Measurements from ENCODE around the gene CPNE4.

The CPNE4 gene

DNA sequence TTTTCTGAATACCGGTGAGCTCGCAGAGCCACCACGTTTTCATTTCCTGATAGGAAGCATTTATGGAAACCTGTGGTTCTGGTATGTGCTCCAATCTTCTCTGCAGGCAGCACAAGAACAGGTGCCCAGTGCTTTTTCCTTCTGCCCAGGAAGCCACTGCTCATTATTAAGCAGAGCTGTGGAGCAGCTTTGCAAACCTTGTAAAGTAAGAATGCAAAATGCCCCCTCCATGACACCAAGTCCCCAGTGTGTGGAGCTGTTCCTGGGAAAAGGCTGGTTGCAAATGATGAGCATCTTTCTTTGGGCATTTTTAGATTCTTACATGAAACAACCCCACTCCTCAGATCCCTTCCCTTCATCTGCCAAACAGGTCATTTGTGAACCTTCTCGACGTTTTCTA is 466.4 kb downstream of the CPNE4 start:
- no peak for DNase-seq

DNA sequence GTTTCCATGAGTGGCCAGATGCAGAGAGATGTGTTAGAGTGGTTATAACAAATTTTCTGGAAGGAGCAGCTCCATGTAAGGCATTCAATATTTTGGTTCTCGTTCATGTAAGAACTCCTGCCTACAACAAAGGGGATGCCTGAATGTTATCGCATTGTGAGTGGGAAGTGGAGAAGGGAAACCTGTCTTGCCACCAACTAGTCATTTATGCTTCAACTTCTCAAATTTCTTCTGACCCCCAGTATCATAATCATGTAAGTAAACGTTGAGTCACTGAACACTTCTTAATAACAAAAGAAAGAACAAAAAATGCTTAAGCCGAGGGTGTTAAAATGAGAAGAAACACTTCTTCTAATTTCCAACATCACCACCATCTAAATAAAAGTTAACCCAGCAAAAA is 470.0 kb downstream of the CPNE4 start:
- no peak for DNase-seq

DNA sequence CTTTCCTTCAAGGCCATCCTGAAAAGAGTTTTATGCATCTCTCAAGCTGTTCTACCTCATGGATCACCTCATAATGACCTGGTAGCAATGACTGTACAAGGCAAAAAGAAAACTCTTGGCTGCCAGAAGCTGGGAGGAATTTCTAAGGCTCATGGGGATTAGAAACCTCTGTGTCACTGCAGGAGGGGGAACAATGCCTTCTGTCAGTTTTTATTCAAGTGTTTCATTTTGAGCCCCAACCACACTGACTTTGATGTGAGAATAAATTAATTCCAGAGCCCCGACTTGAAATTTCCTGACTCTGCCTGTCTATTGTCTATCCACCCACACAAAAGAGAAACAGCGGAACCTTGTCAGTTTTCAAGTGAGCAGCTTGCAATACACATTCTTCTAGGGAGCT is 473.3 kb downstream of the CPNE4 start:
- no peak for DNase-seq

GRCh38 chr3:131560795-131561194 is 474.0 kb downstream of the CPNE4 start:
- no peak for DNase-seq

- DNase-seq: no peak
Measured at GRCh38 chr3:131555456-131555855, 479.4 kb downstream of the CPNE4 start.

GRCh38 chr3:131553495-131554247 is 481.1 kb downstream of the CPNE4 start:
- no peak for DNase-seq

DNA sequence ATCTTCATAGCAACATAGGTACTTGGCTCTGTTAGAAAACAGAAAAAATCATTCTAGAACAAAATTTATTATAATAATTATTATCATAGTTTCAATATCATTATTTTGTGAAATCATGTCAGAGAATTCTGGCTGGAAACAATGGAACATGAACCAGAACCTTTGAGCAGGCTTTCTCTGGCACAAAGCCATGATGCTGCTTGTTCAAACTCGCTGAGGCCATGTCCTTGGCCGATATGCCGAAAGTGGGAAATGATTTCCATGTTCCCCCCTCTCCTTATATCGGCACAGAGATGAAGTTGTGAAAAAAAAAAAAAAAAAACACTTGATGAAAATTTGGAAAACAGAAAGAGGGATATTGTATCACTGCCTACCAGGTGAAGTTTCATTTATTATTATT is 483.1 kb downstream of the CPNE4 start:
- no peak for DNase-seq

GRCh38 chr3:131550562-131551465 is 484.0 kb downstream of the CPNE4 start:
- no peak for DNase-seq

DNA sequence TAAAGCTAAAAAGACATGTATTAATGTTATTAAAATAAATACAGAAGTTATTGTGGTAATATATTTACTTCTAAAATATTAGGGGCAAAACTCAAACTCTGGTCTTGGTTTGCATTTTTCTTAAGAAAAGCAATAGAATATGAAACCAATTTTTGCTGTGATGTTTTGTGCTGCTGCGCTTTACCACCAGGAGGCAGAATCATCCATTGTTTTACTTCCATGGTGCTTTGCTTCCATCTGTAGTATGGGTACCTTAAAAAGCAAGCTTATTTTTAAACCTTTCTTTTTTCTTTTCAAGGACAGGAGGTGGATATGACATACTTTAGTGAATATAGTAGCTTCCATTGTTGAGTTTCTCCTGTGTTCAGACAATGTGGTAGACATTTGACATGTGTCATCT is 485.5 kb downstream of the CPNE4 start:
- no peak for DNase-seq

- no peak for DNase-seq
Measured at GRCh38 chr3:131547585-131547984, 487.2 kb downstream of the CPNE4 start.

DNA sequence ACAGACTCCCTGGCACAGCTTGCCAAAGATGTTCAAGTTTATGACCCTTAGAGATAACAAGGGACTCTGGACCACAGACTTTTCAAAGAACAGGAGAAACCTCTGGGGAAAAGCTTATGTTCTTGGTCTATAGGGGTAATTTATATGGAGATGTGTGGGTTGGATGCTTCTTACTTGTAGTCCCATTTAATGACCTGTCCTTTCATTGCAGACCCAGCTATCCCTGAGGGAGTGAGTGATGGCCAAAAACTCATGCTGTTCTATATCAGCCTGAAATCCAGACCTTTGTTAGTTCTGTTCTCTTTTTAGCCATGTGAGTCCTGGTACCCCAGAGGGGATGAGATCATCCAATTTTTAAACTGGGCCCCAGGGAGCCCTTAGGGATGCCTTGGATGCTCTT is 488.4 kb downstream of the CPNE4 start:
- DNase-seq: no peak

- DNase-seq: no peak
Measured at GRCh38 chr3:131544557-131544956, 490.3 kb downstream of the CPNE4 start.

GRCh38 chr3:131543714-131544113 is 491.1 kb downstream of the CPNE4 start:
- DNase-seq: no peak

DNA sequence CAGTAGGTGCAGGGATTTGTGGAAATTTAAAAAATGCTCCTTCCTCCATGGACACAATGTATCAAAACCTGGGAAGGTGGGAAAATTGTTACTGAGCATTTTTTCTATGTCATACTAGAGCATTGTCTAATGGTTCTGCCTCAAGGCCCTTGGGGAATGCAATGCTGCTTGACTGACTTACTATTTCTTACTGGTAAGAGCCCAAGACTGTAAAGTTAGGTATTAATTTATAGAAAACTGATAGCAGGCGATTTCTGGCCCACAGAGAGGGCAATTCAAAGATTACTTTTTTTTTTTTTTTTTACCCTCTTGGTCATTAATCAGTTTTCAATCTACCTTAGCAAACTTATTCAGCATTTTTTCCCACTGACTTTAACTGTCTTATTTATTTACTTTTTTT is 493.5 kb downstream of the CPNE4 start:
- DNase-seq: no peak

DNA sequence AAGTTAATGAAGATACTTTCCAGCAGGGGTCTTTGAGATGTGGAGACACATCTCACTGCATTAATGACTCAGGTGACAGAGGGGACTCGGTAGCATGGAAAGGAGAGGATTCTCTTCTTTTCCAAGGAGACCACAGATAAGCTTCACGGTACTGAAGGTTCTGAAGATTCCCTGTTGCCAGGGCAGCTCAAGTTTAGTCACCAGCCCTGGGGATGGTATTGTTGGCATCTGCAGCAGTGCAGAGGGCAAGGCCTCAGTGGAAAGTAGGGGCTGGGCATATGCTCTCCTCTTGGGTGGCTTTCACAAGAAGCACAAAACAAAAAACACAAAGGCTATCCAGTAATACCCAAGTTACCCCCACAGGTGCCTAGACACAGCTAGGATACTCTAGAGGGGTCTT is 494.0 kb downstream of the CPNE4 start:
- no peak for DNase-seq

GRCh38 chr3:131540143-131540542 is 494.7 kb downstream of the CPNE4 start:
- DNase-seq: no peak

DNA sequence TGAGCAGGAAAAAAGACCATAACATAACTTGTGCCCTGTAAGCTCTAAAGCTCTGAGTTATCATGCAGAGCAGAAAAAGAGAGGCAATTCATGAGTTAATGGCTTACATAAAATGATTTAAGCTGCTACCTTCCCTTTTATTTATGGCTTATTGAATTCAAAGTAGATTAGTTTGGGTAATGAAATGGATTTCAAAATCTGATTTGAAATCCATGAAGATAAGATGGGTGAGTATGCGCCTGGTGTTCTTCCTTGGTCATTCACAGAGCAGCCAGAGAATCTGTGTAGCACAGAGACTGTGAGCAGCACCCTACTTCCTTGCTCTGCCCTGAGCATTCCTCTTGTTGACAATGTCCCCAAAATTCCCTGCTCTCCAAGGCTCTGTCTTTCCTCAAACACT is 495.8 kb downstream of the CPNE4 start:
- no peak for DNase-seq

GRCh38 chr3:131537531-131537930 is 497.3 kb downstream of the CPNE4 start:
- no peak for DNase-seq

DNA sequence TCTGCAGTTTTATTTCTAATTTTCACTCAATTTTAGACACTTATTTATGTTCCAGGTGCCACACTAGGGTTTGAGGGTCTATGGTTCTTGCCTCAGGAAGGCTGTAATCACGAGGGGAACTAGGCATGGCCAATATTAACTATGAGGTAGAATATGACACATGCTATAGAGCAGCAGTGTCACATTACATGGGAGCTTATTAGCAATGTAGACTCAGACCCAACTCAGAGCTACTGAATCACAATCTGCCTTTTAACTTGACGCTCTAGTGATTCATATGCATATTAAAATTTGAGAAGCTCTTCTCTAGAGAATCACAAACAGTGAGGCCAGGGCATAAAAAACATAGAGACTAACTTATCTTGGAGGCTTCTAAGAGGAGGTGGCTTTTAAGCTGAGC is 499.2 kb downstream of the CPNE4 start:
- no peak for DNase-seq

GRCh38 chr3:131535131-131535530 is 499.7 kb downstream of the CPNE4 start:
- no peak for DNase-seq

GRCh38 chr3:131532645-131533044 is 502.2 kb downstream of the CPNE4 start:
- DNase-seq: no peak

DNA sequence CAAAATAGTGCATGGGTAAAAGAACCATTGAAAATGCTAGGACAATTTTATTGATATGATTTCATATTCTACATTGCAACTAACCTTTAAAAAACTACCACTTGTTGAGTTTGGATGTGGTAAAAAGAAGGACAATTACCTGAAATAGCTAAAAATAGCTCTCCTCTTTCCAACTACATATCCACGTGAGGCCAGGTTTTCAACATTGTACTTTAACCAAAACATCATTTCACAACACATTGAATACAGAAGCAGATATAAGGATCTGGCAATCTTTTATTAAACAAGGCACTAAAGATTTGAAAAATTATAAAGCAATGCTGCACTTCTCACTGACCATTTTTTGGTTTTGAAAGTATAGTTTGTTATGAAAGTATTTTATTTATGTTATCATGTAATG is 504.0 kb downstream of the CPNE4 start:
- DNase-seq: no peak

DNA sequence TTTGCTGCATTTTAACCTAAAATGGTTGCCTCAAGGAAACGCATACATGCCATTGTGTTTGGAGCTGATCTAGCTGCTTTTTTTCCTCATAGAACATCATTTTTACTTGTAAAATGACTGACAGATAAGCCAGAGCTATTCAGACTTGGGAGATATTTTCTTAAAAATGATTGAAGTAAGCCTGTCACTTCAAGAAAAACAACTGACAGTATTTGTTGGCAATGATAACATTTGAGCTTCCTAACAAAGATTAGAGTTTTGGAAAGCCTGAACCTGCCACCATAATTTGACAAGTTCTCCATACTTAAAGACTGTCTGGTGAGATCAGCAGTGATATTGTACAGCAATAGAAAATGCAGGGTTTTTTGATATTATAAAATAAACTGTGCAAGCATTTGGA is 504.4 kb downstream of the CPNE4 start:
- DNase-seq: no peak

DNA sequence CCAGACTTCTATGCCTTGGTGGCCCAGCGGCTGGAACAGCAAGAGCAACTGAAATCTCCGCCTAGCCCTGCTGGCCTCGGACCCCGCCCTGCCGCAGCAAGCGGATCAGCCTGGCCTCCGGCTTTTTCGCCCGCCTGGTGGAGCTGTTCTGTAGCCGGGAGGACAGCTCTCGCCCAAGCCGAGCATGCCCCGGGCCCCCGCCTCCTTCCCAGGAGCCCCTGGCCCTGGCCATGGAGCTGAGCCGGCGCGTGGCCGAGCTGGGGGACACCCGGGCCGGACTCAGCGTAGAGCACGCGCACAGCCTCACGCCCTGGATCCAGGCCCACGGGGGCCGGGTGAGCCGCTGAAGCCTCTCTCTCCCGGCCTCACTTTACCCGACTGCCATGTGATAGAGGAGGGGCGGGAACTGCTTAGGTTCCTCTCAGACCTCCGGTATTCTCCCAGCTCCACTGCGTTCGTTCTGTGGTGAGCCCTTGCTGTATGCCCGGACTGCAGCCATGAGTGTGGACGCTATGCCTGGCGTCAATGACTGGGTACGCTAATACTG is 507.9 kb downstream of the CPNE4 start:
- no peak for DNase-seq

All from stimulated activated CD4-positive, alpha-beta T cell treated with anti-CD3 and anti-CD28 coated beads, Interleukin-12 subunit alpha, Interleukin-12 subunit beta, amount 100 ng/mL, for 4 hours (primary cell).